ENCODE measurements around the gene TMEM106C.

The TMEM106C gene

DNA sequence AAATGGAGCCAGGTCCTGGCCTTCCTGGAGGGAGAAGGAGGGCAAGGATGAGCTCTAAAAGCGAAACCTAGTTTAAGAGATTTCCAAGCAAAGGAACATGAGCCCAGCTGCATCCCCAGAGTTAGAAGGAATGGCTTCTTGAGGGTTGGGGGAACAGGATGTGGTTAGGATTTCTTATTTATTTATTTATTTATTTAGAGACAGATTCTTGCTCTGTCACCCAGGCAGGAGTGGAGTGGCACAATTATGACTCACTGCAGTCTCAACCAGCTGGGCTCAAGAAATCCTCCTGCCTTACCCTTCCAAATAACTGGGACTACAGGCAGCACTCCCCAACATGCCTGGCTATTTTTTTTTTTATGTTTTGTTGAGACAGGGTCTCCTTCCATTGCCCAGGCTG is 25.3 kb upstream of the TMEM106C start:
- no peak overlapping the region for H3K4me3 ChIP-seq (ENCODE audit: low read depth, low read length)
- TF ChIP-seq, protein P1, sequence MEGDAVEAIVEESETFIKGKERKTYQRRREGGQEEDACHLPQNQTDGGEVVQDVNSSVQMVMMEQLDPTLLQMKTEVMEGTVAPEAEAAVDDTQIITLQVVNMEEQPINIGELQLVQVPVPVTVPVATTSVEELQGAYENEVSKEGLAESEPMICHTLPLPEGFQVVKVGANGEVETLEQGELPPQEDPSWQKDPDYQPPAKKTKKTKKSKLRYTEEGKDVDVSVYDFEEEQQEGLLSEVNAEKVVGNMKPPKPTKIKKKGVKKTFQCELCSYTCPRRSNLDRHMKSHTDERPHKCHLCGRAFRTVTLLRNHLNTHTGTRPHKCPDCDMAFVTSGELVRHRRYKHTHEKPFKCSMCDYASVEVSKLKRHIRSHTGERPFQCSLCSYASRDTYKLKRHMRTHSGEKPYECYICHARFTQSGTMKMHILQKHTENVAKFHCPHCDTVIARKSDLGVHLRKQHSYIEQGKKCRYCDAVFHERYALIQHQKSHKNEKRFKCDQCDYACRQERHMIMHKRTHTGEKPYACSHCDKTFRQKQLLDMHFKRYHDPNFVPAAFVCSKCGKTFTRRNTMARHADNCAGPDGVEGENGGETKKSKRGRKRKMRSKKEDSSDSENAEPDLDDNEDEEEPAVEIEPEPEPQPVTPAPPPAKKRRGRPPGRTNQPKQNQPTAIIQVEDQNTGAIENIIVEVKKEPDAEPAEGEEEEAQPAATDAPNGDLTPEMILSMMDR (IDR thresholded peaks at IDR 0.05; ENCODE audit: borderline replicate concordance, insufficient read depth, low read depth, low read length): no peak

DNA sequence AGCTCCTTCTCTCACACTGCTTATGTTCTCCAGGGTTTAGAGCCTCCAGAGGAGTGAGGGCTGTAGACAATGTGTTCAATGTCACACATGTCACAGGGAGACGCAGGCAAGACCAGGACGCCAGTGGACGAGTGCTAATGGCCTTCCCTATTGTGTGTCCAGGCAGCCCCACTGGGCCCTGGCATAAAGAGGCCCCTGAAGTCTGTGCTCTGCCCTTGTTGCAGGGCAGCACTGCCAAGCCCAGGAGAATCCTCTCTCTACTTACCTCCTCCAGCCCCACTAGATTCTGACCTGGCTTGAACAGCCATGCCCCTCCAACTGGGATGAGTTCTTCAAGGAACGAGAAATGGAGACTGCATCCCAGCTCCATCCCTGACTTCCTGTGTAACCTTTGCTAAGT is 24.8 kb upstream of the TMEM106C start:
- TF ChIP-seq, protein P1 (IDR thresholded peaks at IDR 0.05; ENCODE audit: borderline replicate concordance, insufficient read depth, low read depth, low read length): no peak
- no peak overlapping the region for H3K4me3 ChIP-seq (ENCODE audit: low read depth, low read length)

DNA sequence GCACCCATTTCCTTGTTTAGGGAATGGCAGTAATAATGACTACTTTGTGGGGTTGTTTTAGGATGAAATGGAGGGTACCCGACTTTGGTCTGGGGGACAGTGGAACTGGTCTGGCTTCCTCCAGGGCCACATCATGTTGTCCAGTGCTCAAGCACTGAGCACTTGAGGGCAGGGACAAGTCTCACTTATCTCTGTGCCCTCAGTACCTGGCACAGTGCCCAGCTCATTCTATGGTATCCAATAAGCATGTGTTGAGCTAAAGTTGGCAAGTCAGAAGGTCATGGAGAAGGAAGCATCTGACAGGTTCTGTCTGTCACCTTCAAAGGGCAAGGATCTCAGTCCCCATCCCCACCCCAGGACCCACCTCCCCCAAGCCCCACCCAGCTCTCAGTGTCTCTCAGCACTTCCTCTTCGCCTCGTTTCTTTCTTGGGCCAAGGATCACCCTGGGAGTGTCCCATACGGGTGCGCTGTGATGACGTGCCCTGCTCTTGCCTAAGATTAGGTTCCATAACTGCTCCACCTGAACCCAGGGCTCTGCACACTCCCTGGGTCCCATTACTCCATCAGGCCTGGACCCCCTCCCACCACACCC is 24.3 kb upstream of the TMEM106C start:
- H3K4me3 ChIP-seq (ENCODE audit: low read depth, low read length): no peak overlapping the region
- TF ChIP-seq, protein P1 (IDR thresholded peaks at IDR 0.05; ENCODE audit: borderline replicate concordance, insufficient read depth, low read depth, low read length): no peak

DNA sequence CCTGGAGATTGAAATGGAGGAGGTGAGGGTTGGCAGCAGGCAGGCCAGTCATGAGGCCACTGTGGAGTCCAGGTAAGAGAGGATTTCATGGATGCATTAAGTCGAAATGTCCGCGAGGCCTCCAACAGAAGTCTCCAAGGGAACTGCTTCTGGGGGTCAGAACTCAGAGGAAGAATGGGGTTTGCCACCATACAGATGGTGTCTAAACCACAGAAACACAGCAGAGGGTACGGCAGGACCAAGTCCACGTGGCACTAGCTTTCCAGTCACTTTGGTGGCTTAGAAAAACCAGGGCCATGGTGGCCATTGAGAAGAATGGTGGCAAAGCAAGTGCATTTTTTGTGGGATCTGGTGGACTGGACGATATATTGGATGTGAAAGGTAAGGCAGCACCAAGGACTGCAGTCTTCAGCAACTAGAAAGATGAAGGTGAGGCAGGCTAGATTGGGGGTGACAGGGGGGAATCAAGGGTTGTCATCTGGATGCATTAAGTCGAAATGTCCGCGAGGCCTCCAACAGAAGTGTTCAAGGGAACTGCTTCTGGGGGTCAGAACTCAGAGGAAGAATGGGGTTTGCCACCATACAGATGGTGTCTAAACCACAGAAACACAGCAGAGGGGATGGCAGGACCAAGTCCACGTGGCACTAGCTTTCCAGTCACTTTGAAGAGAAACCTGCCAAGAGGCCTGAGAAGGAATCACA is 22.5 kb upstream of the TMEM106C start:
- TF ChIP-seq, protein P1 (IDR thresholded peaks at IDR 0.05; ENCODE audit: borderline replicate concordance, insufficient read depth, low read depth, low read length): no peak
- H3K4me3 ChIP-seq (ENCODE audit: low read depth, low read length): no peak overlapping the region

DNA sequence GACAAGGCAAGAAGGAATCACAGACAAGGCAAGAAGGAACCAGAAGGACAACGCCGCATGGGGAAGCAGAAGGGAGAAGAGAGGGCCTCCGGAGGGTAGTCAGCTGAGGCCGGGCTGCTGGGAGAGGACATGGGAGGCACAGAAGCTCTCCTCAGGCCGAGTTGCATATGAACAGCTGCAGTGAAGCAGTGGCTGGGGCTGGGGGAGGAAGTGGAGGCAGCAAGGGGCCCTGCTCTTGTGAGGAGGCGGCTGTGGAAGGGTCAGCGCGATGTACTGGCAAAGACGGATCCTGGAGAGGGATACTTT is 22.0 kb upstream of the TMEM106C start:
- TF ChIP-seq, protein P1 (IDR thresholded peaks at IDR 0.05; ENCODE audit: borderline replicate concordance, insufficient read depth, low read depth, low read length): no peak
- no peak overlapping the region for H3K4me3 ChIP-seq (ENCODE audit: low read depth, low read length)

DNA sequence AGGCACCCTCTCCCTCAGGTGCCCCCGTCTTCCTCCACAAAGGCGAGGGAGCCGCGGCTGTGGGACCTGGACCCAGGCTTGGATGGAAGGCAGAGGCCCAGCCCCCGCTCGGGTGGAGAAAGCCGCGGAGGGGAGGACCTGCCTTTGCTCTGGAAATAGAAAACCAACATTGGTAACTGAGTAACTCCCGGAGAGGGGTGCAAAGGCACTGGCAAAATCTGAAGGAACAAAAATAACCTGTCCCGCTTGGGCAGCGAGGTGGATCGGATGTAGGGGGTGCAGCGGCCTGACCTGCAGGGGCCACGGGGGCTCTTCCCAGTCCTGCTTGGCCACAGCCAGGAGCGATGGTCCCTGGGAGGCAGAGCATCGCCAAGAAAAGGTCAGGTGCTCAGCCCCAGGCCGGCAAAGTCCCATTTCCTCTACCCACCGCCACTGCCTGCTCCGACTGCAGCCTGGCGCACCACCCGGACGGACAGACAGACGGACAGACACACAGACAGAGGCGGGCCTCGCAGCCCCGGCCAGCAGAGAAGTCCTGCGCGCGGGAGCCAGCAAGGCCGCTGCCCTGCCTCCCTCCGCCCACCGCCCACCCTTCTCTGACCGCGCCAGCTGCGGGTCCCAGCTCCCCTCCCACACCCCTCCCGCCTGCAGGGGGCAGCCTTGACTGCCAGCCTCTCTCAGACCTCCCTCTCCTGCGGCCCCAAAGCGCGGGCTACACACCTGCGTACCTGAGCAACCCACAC is 21.4 kb upstream of the TMEM106C start:
- no peak overlapping the region for H3K4me3 ChIP-seq (ENCODE audit: low read depth, low read length)
- TF ChIP-seq, protein P1 (IDR thresholded peaks at IDR 0.05; ENCODE audit: borderline replicate concordance, insufficient read depth, low read depth, low read length): peak; percentile 59

Measured in GM12875 (cell line).